Transverse colon (tissue), 4 donors: Measurements from ENCODE around the gene HIVEP3.

ENCODE experiments used
- EP300 ChIP-seq: sonication (generic); formaldehyde crosslinking; IDR thresholded peaks from one replicate; pipeline ENCODE4 v1.6.1; 2017; ENCODE audit warnings: antibody characterized with exemption, low read depth
- POLR2A ChIP-seq: fragments of 450-650 bp; IDR thresholded peaks from one replicate; pipeline ENCODE4 v1.6.1; 2016; ENCODE audit warnings: antibody characterized with exemption, mild to moderate bottlenecking, moderate library complexity
- POLR2AphosphoS5 ChIP-seq, 3 donors: sonication (generic); formaldehyde crosslinking; IDR thresholded peaks; one replicate each; pipeline ENCODE4 v1.6.1; 2016; ENCODE audit warnings: antibody characterized with exemption in 3 of 3
- TF ChIP-seq, protein P1 (sequence below), 5 experiments: fragments of 200-600 bp in 3 of 5; fragments of 450-650 bp in 2 of 5; sonication (generic) in 3 of 5; IDR thresholded peaks; 1 replicate in 2 of 5; 2 replicates in 3 of 5; pipeline ENCODE4 v1.5.1; 2016 to 2017; ENCODE audit warnings: antibody characterized with exemption in 5 of 5, inconsistent platforms in 3 of 5, mild to moderate bottlenecking in 2 of 5, moderate library complexity in 1 of 5

- TF ChIP-seq, protein P1, sequence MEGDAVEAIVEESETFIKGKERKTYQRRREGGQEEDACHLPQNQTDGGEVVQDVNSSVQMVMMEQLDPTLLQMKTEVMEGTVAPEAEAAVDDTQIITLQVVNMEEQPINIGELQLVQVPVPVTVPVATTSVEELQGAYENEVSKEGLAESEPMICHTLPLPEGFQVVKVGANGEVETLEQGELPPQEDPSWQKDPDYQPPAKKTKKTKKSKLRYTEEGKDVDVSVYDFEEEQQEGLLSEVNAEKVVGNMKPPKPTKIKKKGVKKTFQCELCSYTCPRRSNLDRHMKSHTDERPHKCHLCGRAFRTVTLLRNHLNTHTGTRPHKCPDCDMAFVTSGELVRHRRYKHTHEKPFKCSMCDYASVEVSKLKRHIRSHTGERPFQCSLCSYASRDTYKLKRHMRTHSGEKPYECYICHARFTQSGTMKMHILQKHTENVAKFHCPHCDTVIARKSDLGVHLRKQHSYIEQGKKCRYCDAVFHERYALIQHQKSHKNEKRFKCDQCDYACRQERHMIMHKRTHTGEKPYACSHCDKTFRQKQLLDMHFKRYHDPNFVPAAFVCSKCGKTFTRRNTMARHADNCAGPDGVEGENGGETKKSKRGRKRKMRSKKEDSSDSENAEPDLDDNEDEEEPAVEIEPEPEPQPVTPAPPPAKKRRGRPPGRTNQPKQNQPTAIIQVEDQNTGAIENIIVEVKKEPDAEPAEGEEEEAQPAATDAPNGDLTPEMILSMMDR (IDR thresholded peaks at IDR 0.05), result no peak
- TF ChIP-seq POLR2A (no peak), POLR2AphosphoS5 (IDR thresholded peaks at IDR 0.05) (no peak), EP300 (no peak)
These were observed 178.0 kb downstream of the HIVEP3 start for GRCh38 chr1:41740630-41741239.
